ENCODE results near the gene GPR45.
A peak's percentile ranks its signal among the peaks of the same experiment; 100 is the strongest.
"Not testable (repeated sequence)": the region's sequence is repeated elsewhere in the genome, so short reads cannot be mapped to it uniquely, and the experiment has no call there.

The GPR45 gene

GRCh38 chr2:105241443-105241842 lies at the start of gene GPR45:
Gene GPR45, plus strand, starts transcription at chr2:105241743. Its CDS starts 116 bp downstream, at chr2:105241859.
- no peak for DNase-seq (ENCODE audit: low read depth)

- no peak for DNase-seq (ENCODE audit: low read depth)
These were observed 47.4 kb upstream of the GPR45 start for GRCh38 chr2:105194022-105194675.

- DNase-seq (ENCODE audit: low read depth) = no peak
These were observed 44.9 kb upstream of the GPR45 start for GRCh38 chr2:105196651-105197050.

- no peak for DNase-seq (ENCODE audit: low read depth)
These were observed 25.9 kb upstream of the GPR45 start for GRCh38 chr2:105215586-105216192.

GRCh38 chr2:105220604-105221003 lies 20.9 kb upstream of the GPR45 start:
- DNase-seq (ENCODE audit: low read depth) = no peak

- no peak for DNase-seq (ENCODE audit: low read depth)
These were observed 17.1 kb upstream of the GPR45 start for GRCh38 chr2:105224444-105224843.

GRCh38 chr2:105231232-105231619 lies 10.3 kb upstream of the GPR45 start:
- DNase-seq (ENCODE audit: low read depth) = no peak

- DNase-seq (ENCODE audit: low read depth) = peak; percentile 49
These were observed 6.0 kb upstream of the GPR45 start for GRCh38 chr2:105235388-105236059.

- no peak for DNase-seq (ENCODE audit: low read depth)
These were observed 5.5 kb upstream of the GPR45 start for GRCh38 chr2:105236060-105236424.

GRCh38 chr2:105237045-105237765 lies 4.3 kb upstream of the GPR45 start:
- no peak for DNase-seq (ENCODE audit: low read depth)

- DNase-seq (ENCODE audit: low read depth) = no peak
These were observed 2.8 kb upstream of the GPR45 start for GRCh38 chr2:105238664-105239240.

GRCh38 chr2:105239924-105240323 lies 1.6 kb upstream of the GPR45 start:
- DNase-seq (ENCODE audit: low read depth) = no peak

- no peak for DNase-seq (ENCODE audit: low read depth)
These were observed 897 bp downstream of the GPR45 start for GRCh38 chr2:105242286-105242993.

- DNase-seq (ENCODE audit: low read depth) = no peak
These were observed 2.4 kb downstream of the GPR45 start for GRCh38 chr2:105243961-105244360.

- no peak for DNase-seq (ENCODE audit: low read depth)
These were observed 2.9 kb downstream of the GPR45 start for GRCh38 chr2:105244451-105244850.

- no peak for DNase-seq (ENCODE audit: low read depth)
These were observed 7.0 kb downstream of the GPR45 start for GRCh38 chr2:105248316-105249070.

GRCh38 chr2:105249181-105249580 lies 7.6 kb downstream of the GPR45 start:
- no peak for DNase-seq (ENCODE audit: low read depth)

GRCh38 chr2:105249891-105250290 lies 8.3 kb downstream of the GPR45 start:
- no peak for DNase-seq (ENCODE audit: low read depth)

- not testable (repeated sequence) for DNase-seq (ENCODE audit: low read depth)
These were observed 9.6 kb downstream of the GPR45 start for GRCh38 chr2:105251016-105251648.

GRCh38 chr2:105252271-105252670 lies 10.7 kb downstream of the GPR45 start:
- no peak for DNase-seq (ENCODE audit: low read depth)
